Mesothelial cell of epicardium (in vitro differentiated cells): ENCODE results near the gene EFHC1. TPM values are rescaled to one million over a fixed set of nuclear protein-coding genes. Genes with fewer than 3 reads are reported as not detected.

ENCODE experiments used
- DNase-seq, 2 experiments: peaks; one replicate each; pipeline ENCODE4 v3.0.0; 2021; ENCODE audit warnings: low spot score in 2 of 2; ENCODE audit not compliant: unreplicated experiment in 2 of 2
- H3K27ac Mint-ChIP-seq: 2 replicates; pipeline ENCODE4 v1.8.0; 2021; ENCODE audit warnings: mixed read lengths
- H3K27me3 Mint-ChIP-seq: 2 replicates; pipeline ENCODE4 v1.8.0; 2021; ENCODE audit warnings: low read depth, mixed read lengths
- H3K36me3 Mint-ChIP-seq: 2 replicates; pipeline ENCODE4 v1.8.0; 2021; ENCODE audit warnings: mixed read lengths
- H3K4me1 Mint-ChIP-seq: 2 replicates; pipeline ENCODE4 v1.8.0; 2021; ENCODE audit warnings: mixed read lengths
- H3K4me3 Mint-ChIP-seq: 2 replicates; pipeline ENCODE4 v1.8.0; 2021; ENCODE audit warnings: mild to moderate bottlenecking, moderate library complexity, mixed read lengths
- H3K9me3 Mint-ChIP-seq: 2 replicates; pipeline ENCODE4 v1.8.0; 2021; ENCODE audit warnings: mixed read lengths
- CTCF ChIP-seq: fragments of 200-600 bp; sonication (generic); IDR thresholded peaks from one replicate; pipeline ENCODE4 v1.5.0; 2021; ENCODE audit warnings: antibody characterized with exemption; ENCODE audit not compliant: unreplicated experiment
- total RNA-seq: library from RNA; stranded (reverse); gene quantifications from 3 replicates; pipeline ENCODE4 v1.2.1, GENCODE V29; 2021

The EFHC1 gene
- total RNA-seq, 1 donor from 2014 or later, result 34.4 TPM

GRCh38 chr6:52388790-52389189 lies 31.4 kb upstream of the EFHC1 start:
- Mint-ChIP-seq H3K36me3 (peaks cover 15% of the 10 kb centered on the region), H3K4me1 (peaks cover 21% of the 10 kb centered on the region), H3K9me3 (peaks cover 11% of the 10 kb centered on the region), H3K4me3 (no peak overlapping the region), H3K27me3 (no peaks in the 10 kb centered on the region), H3K27ac (no peak overlapping the region)
- no peak for TF ChIP-seq CTCF
- DNase-seq, result no peak

GRCh38 chr6:52389264-52389625 lies 30.9 kb upstream of the EFHC1 start:
- no peak for DNase-seq
- Mint-ChIP-seq H3K27ac (no peak overlapping the region), H3K9me3 (peaks cover 11% of the 10 kb centered on the region), H3K4me3 (no peak overlapping the region), H3K36me3 (peaks cover 13% of the 10 kb centered on the region), H3K4me1 (peaks cover 21% of the 10 kb centered on the region), H3K27me3 (no peaks in the 10 kb centered on the region)
- no peak for TF ChIP-seq CTCF

- Mint-ChIP-seq H3K4me1 (peaks cover 21% of the 10 kb centered on the region), H3K36me3 (peaks cover 12% of the 10 kb centered on the region), H3K9me3 (peaks cover 10% of the 10 kb centered on the region), H3K4me3 (no peak overlapping the region), H3K27me3 (no peaks in the 10 kb centered on the region), H3K27ac (peak overlapping the region; percentile 54)
- no peak for TF ChIP-seq CTCF
- DNase-seq, result no peak
Measured at GRCh38 chr6:52389626-52390360, 30.3 kb upstream of the EFHC1 start.

GRCh38 chr6:52390361-52390727 lies 29.8 kb upstream of the EFHC1 start:
- H3K4me1 Mint-ChIP-seq, result peaks cover 21% of the 10 kb centered on the region
- peaks cover 12% of the 10 kb centered on the region for H3K36me3 Mint-ChIP-seq
- DNase-seq, result no peak
- no peak for TF ChIP-seq CTCF
- H3K27ac Mint-ChIP-seq, result peak overlapping the region; percentile 54
- H3K4me3 Mint-ChIP-seq, result no peak overlapping the region
- peaks cover 4% of the 10 kb centered on the region for H3K9me3 Mint-ChIP-seq
- no peaks in the 10 kb centered on the region for H3K27me3 Mint-ChIP-seq

- DNase-seq, result no peak
- Mint-ChIP-seq H3K27ac (no peak overlapping the region), H3K36me3 (peaks cover 7% of the 10 kb centered on the region), H3K4me1 (peaks cover 25% of the 10 kb centered on the region), H3K4me3 (no peak overlapping the region), H3K27me3 (no peaks in the 10 kb centered on the region), H3K9me3 (peaks cover under 1% of the 10 kb centered on the region)
- no peak for TF ChIP-seq CTCF
Measured at GRCh38 chr6:52391599-52391998, 28.5 kb upstream of the EFHC1 start.

GRCh38 chr6:52392944-52393343 lies 27.2 kb upstream of the EFHC1 start:
- no peak for DNase-seq
- no peak for TF ChIP-seq CTCF
- peaks cover 25% of the 10 kb centered on the region for H3K4me1 Mint-ChIP-seq
- no peak overlapping the region for H3K4me3 Mint-ChIP-seq
- no peaks in the 10 kb centered on the region for H3K36me3 Mint-ChIP-seq
- H3K9me3 Mint-ChIP-seq, result no peaks in the 10 kb centered on the region
- H3K27me3 Mint-ChIP-seq, result no peaks in the 10 kb centered on the region
- no peak overlapping the region for H3K27ac Mint-ChIP-seq
